ENCODE data around the gene ZNF365.

The ZNF365 gene

GRCh38 chr10:62341419-62341818 lies 32.8 kb upstream of the ZNF365 start:
- Histone ChIP-seq H3K4me3 (ENCODE audit: severe bottlenecking) (no peak overlapping the region), H3K27me3 (ENCODE audit: insufficient read depth, poor library complexity, severe bottlenecking) (no peaks in the 10 kb centered on the region), H3K36me3 (ENCODE audit: low read depth) (no peaks in the 10 kb centered on the region), H3K9me3 (ENCODE audit: severe bottlenecking) (peaks cover 5% of the 10 kb centered on the region), H3K27ac (ENCODE audit: poor library complexity, severe bottlenecking) (no peak overlapping the region), H3K4me1 (ENCODE audit: insufficient read depth, poor library complexity, severe bottlenecking) (peaks cover 2% of the 10 kb centered on the region)
- TF ChIP-seq, protein P1, sequence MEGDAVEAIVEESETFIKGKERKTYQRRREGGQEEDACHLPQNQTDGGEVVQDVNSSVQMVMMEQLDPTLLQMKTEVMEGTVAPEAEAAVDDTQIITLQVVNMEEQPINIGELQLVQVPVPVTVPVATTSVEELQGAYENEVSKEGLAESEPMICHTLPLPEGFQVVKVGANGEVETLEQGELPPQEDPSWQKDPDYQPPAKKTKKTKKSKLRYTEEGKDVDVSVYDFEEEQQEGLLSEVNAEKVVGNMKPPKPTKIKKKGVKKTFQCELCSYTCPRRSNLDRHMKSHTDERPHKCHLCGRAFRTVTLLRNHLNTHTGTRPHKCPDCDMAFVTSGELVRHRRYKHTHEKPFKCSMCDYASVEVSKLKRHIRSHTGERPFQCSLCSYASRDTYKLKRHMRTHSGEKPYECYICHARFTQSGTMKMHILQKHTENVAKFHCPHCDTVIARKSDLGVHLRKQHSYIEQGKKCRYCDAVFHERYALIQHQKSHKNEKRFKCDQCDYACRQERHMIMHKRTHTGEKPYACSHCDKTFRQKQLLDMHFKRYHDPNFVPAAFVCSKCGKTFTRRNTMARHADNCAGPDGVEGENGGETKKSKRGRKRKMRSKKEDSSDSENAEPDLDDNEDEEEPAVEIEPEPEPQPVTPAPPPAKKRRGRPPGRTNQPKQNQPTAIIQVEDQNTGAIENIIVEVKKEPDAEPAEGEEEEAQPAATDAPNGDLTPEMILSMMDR (IDR thresholded peaks at IDR 0.05; ENCODE audit: poor library complexity, severe bottlenecking) = no peak
- DNase-seq (ENCODE audit: low spot score) (no peak), ATAC-seq (ENCODE audit: low read depth) (no peak)

GRCh38 chr10:62343000-62343399 lies 31.2 kb upstream of the ZNF365 start:
- DNase-seq (ENCODE audit: low spot score) (no peak), ATAC-seq (ENCODE audit: low read depth) (no peak)
- Histone ChIP-seq H3K27ac (ENCODE audit: poor library complexity, severe bottlenecking) (no peak overlapping the region), H3K27me3 (ENCODE audit: insufficient read depth, poor library complexity, severe bottlenecking) (no peaks in the 10 kb centered on the region), H3K9me3 (ENCODE audit: severe bottlenecking) (peaks cover 5% of the 10 kb centered on the region), H3K4me1 (ENCODE audit: insufficient read depth, poor library complexity, severe bottlenecking) (no peaks in the 10 kb centered on the region), H3K36me3 (ENCODE audit: low read depth) (no peaks in the 10 kb centered on the region), H3K4me3 (ENCODE audit: severe bottlenecking) (no peak overlapping the region)
- TF ChIP-seq, protein P1 (IDR thresholded peaks at IDR 0.05; ENCODE audit: poor library complexity, severe bottlenecking) = no peak

- Histone ChIP-seq H3K4me1 (ENCODE audit: insufficient read depth, poor library complexity, severe bottlenecking) (no peaks in the 10 kb centered on the region), H3K27me3 (ENCODE audit: insufficient read depth, poor library complexity, severe bottlenecking) (no peaks in the 10 kb centered on the region), H3K36me3 (ENCODE audit: low read depth) (no peaks in the 10 kb centered on the region), H3K9me3 (ENCODE audit: severe bottlenecking) (peaks cover 3% of the 10 kb centered on the region), H3K27ac (ENCODE audit: poor library complexity, severe bottlenecking) (no peak overlapping the region), H3K4me3 (ENCODE audit: severe bottlenecking) (no peak overlapping the region)
- DNase-seq (ENCODE audit: low spot score) (no peak), ATAC-seq (ENCODE audit: low read depth) (no peak)
- TF ChIP-seq, protein P1 (IDR thresholded peaks at IDR 0.05; ENCODE audit: poor library complexity, severe bottlenecking) = no peak
Observed at GRCh38 chr10:62348029-62348428, 26.1 kb upstream of the ZNF365 start.

- peak; percentile 67; the same call in 2 of the 3 replicates for ATAC-seq (ENCODE audit: low read depth)
Observed at GRCh38 chr10:62352356-62352970, 21.7 kb upstream of the ZNF365 start.

GRCh38 chr10:62354916-62355315 lies 19.3 kb upstream of the ZNF365 start:
- no peak for DNase-seq (ENCODE audit: low spot score)
- no peaks in the 10 kb centered on the region for H3K27me3 ChIP-seq (ENCODE audit: insufficient read depth, poor library complexity, severe bottlenecking)
- no peaks in the 10 kb centered on the region for H3K9me3 ChIP-seq (ENCODE audit: severe bottlenecking)
- ATAC-seq (ENCODE audit: low read depth) = no peak
- H3K27ac ChIP-seq (ENCODE audit: poor library complexity, severe bottlenecking) = no peak overlapping the region
- H3K4me1 ChIP-seq (ENCODE audit: insufficient read depth, poor library complexity, severe bottlenecking) = no peaks in the 10 kb centered on the region
- H3K4me3 ChIP-seq (ENCODE audit: severe bottlenecking) = no peak overlapping the region
- H3K36me3 ChIP-seq (ENCODE audit: low read depth) = no peaks in the 10 kb centered on the region
- TF ChIP-seq, protein P1 (IDR thresholded peaks at IDR 0.05; ENCODE audit: poor library complexity, severe bottlenecking) = no peak

More at GRCh38 chr10:62352356-62352970, 21.7 kb upstream of the ZNF365 start:
- Histone ChIP-seq H3K4me1 (ENCODE audit: insufficient read depth, poor library complexity, severe bottlenecking) (no peaks in the 10 kb centered on the region), H3K4me3 (ENCODE audit: severe bottlenecking) (no peak overlapping the region), H3K9me3 (ENCODE audit: severe bottlenecking) (no peaks in the 10 kb centered on the region), H3K27me3 (ENCODE audit: insufficient read depth, poor library complexity, severe bottlenecking) (no peaks in the 10 kb centered on the region), H3K36me3 (ENCODE audit: low read depth) (no peaks in the 10 kb centered on the region), H3K27ac (ENCODE audit: poor library complexity, severe bottlenecking) (no peak overlapping the region)
- TF ChIP-seq, protein P1 (IDR thresholded peaks at IDR 0.05; ENCODE audit: poor library complexity, severe bottlenecking) = no peak
- no peak for DNase-seq (ENCODE audit: low spot score)

All from RWPE2 (cell line).